Measurements from ENCODE around the gene KIRREL3.

Gene KIRREL3

DNA sequence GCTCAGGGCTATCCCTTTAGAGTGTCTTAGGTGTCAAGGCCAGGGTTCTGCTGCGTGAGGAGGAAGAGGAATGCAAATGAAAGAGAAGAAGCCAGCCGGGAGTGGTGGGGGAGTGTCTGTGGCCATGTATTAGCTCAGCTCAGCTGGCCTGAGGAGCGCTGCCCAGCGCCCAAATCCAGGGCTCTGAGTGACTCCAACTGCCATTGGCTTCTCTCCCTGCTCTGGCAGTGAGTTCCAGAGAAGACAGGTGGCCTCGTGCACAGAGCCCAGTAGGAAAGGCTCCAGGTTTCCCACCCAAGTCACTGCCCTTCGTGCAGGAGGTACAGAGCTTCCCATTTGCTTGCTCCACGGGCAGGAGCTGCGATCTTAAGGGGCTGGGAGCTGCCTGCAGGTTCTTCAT, 302.0 kb downstream of the KIRREL3 start:
- H3K27ac ChIP-seq (ENCODE audit: low read depth, low read length) = no peak overlapping the region
- H3K9me3 ChIP-seq (ENCODE audit: control insufficient read depth in 1 of 2, low read length in 2 of 2) = no peaks in the 10 kb centered on the region
- no peaks in the 10 kb centered on the region for H3K36me3 ChIP-seq (ENCODE audit: control insufficient read depth in 1 of 2, insufficient read depth in 2 of 2, low read length in 2 of 2)
- H3K4me3 ChIP-seq (ENCODE audit: low read depth in 1 of 2, low read length in 2 of 2) = no peak overlapping the region
- H3K27me3 ChIP-seq (ENCODE audit: control insufficient read depth in 1 of 2, insufficient read depth in 2 of 2, low read length in 2 of 2) = no peaks in the 10 kb centered on the region
- no peaks in the 10 kb centered on the region for H3K4me1 ChIP-seq (ENCODE audit: control insufficient read depth in 1 of 2, insufficient read depth in 2 of 2, low read length in 2 of 2)
- H3K9ac ChIP-seq (ENCODE audit: low read depth in 1 of 2, low read length in 2 of 2) = no peak overlapping the region

DNA sequence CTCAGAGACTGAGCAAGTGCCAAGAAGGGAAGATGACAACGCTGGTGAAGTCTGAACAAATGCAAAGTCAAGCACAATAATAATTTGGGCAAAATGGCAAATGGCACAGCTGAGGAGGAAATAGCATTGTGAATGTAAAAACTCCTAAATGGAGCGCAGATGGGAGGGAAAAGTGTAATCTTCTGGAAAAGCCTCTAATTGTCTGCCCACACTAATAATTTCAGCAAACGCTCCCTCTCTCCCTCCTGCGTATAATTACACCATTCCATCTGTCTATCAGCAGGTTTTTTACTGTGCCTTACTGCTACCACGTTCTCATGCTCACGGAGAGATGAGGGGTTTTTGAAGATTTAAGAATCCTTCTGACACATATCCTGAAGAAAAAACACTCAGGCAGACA, 302.6 kb downstream of the KIRREL3 start:
- no peaks in the 10 kb centered on the region for H3K4me1 ChIP-seq (ENCODE audit: control insufficient read depth in 1 of 2, insufficient read depth in 2 of 2, low read length in 2 of 2)
- H3K4me3 ChIP-seq (ENCODE audit: low read depth in 1 of 2, low read length in 2 of 2) = no peak overlapping the region
- H3K27ac ChIP-seq (ENCODE audit: low read depth, low read length) = no peak overlapping the region

DNA sequence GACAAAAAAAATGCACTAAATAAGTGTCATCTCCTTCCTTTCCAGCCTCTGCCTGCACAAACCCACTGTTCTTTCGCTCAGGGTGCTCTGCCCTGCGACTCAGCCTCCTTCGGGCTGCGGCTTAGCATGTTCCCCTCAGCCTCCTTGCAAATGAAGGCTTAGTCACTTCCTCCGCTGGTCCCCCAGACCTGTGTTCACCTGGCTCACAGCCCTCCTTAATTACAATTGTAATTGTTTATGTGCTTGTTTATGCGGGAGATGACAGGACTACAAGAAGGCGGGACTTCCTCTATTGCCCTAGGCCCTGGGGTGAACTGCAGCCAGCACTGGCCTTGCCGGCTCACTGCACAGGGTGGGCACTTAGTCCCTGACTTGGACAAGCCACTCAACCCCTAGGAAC, 303.6 kb downstream of the KIRREL3 start:
- no peaks in the 10 kb centered on the region for H3K9me3 ChIP-seq (ENCODE audit: control insufficient read depth in 1 of 2, low read length in 2 of 2)
- no peak overlapping the region for H3K4me3 ChIP-seq (ENCODE audit: low read depth in 1 of 2, low read length in 2 of 2)
- no peaks in the 10 kb centered on the region for H3K27me3 ChIP-seq (ENCODE audit: control insufficient read depth in 1 of 2, insufficient read depth in 2 of 2, low read length in 2 of 2)
- no peak overlapping the region for H3K9ac ChIP-seq (ENCODE audit: low read depth in 1 of 2, low read length in 2 of 2)
- H3K36me3 ChIP-seq (ENCODE audit: control insufficient read depth in 1 of 2, insufficient read depth in 2 of 2, low read length in 2 of 2) = no peaks in the 10 kb centered on the region
- no peaks in the 10 kb centered on the region for H3K4me1 ChIP-seq (ENCODE audit: control insufficient read depth in 1 of 2, insufficient read depth in 2 of 2, low read length in 2 of 2)
- no peak overlapping the region for H3K27ac ChIP-seq (ENCODE audit: low read depth, low read length)

More for the DNA sequence above, 302.6 kb downstream of the KIRREL3 start:
- no peaks in the 10 kb centered on the region for H3K27me3 ChIP-seq (ENCODE audit: control insufficient read depth in 1 of 2, insufficient read depth in 2 of 2, low read length in 2 of 2)
- H3K9me3 ChIP-seq (ENCODE audit: control insufficient read depth in 1 of 2, low read length in 2 of 2) = no peaks in the 10 kb centered on the region
- no peaks in the 10 kb centered on the region for H3K36me3 ChIP-seq (ENCODE audit: control insufficient read depth in 1 of 2, insufficient read depth in 2 of 2, low read length in 2 of 2)
- H3K9ac ChIP-seq (ENCODE audit: low read depth in 1 of 2, low read length in 2 of 2) = no peak overlapping the region

DNA sequence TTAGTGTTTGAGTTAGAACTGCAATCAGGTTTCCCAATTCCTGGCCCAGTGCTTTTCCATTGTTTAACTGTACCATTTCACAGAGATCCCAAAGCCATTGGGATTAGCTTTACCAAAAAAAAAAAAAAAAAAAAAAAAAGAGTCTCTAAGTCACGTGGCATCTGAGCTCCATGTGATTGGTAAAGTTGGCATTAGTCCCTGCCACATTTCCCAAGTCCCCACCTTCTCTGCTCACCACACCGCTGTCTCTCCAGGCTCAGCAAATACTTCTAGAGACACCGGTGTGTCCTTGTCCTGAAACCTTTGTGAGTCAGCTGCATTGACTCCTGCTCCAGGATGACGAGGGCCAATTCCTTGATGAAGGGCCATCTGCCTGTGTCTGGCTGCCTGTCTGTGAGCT, 305.3 kb downstream of the KIRREL3 start:
- Histone ChIP-seq H3K27me3 (ENCODE audit: control insufficient read depth in 1 of 2, insufficient read depth in 2 of 2, low read length in 2 of 2) (no peaks in the 10 kb centered on the region), H3K4me3 (ENCODE audit: low read depth in 1 of 2, low read length in 2 of 2) (no peak overlapping the region), H3K36me3 (ENCODE audit: control insufficient read depth in 1 of 2, insufficient read depth in 2 of 2, low read length in 2 of 2) (no peaks in the 10 kb centered on the region), H3K27ac (ENCODE audit: low read depth, low read length) (no peak overlapping the region), H3K4me1 (ENCODE audit: control insufficient read depth in 1 of 2, insufficient read depth in 2 of 2, low read length in 2 of 2) (no peaks in the 10 kb centered on the region), H3K9ac (ENCODE audit: low read depth in 1 of 2, low read length in 2 of 2) (no peak overlapping the region), H3K9me3 (ENCODE audit: control insufficient read depth in 1 of 2, low read length in 2 of 2) (no peaks in the 10 kb centered on the region)

DNA sequence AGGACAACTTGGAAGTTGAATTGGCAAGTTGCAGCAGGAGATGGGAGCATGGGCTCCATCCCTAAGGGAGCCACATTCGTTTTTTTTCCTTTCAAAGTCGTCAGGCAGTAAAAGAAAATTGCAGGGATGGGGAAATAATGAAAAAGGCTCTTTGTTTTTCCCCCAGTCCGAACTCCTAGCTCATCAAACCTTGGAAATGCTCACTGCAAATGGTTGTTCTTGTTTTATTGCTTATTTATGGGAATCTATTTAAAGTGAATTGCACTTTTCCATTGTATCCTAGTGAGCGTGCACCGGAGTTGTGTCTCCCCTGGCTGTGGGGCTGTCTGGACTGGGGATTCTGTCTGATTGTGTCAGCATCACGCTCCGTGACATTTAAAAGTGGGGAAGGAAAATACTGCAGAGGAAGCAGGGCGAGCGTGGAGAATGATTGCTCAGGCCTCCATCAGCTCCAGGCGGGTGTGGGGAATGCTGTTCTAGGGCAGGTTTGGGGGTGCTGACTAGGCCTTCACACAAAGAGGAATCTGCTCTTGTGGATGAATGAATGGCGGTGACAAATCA, 306.4 kb downstream of the KIRREL3 start:
- H3K4me3 ChIP-seq (ENCODE audit: low read depth in 1 of 2, low read length in 2 of 2) = no peak overlapping the region
- no peak overlapping the region for H3K9ac ChIP-seq (ENCODE audit: low read depth in 1 of 2, low read length in 2 of 2)
- H3K27me3 ChIP-seq (ENCODE audit: control insufficient read depth in 1 of 2, insufficient read depth in 2 of 2, low read length in 2 of 2) = no peaks in the 10 kb centered on the region
- H3K27ac ChIP-seq (ENCODE audit: low read depth, low read length) = no peak overlapping the region
- no peaks in the 10 kb centered on the region for H3K36me3 ChIP-seq (ENCODE audit: control insufficient read depth in 1 of 2, insufficient read depth in 2 of 2, low read length in 2 of 2)
- H3K9me3 ChIP-seq (ENCODE audit: control insufficient read depth in 1 of 2, low read length in 2 of 2) = no peaks in the 10 kb centered on the region
- no peaks in the 10 kb centered on the region for H3K4me1 ChIP-seq (ENCODE audit: control insufficient read depth in 1 of 2, insufficient read depth in 2 of 2, low read length in 2 of 2)

DNA sequence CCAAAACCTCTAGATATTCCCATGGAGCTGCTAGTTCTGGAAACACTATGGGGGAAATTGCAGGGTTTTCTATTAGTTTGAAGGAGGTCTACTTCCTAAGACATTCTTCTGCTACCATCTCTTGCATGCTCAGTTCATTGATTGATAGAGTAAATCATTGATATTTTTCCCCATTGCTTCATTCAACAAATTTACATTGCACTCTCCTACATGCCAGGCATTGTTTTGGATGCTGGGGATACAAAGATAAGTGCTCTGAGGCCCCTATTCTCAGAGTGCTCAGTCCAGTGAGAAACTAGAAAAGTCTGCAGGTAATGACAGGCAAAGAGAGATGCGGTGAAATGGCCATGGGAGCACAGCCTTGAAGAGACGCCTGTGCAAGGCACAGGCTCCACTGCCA, 313.1 kb downstream of the KIRREL3 start:
- Histone ChIP-seq H3K4me3 (ENCODE audit: low read depth in 1 of 2, low read length in 2 of 2) (no peak overlapping the region), H3K27ac (ENCODE audit: low read depth, low read length) (no peak overlapping the region), H3K4me1 (ENCODE audit: control insufficient read depth in 1 of 2, insufficient read depth in 2 of 2, low read length in 2 of 2) (no peaks in the 10 kb centered on the region), H3K9ac (ENCODE audit: low read depth in 1 of 2, low read length in 2 of 2) (no peak overlapping the region), H3K36me3 (ENCODE audit: control insufficient read depth in 1 of 2, insufficient read depth in 2 of 2, low read length in 2 of 2) (no peaks in the 10 kb centered on the region), H3K27me3 (ENCODE audit: control insufficient read depth in 1 of 2, insufficient read depth in 2 of 2, low read length in 2 of 2) (no peaks in the 10 kb centered on the region), H3K9me3 (ENCODE audit: control insufficient read depth in 1 of 2, low read length in 2 of 2) (no peaks in the 10 kb centered on the region)

DNA sequence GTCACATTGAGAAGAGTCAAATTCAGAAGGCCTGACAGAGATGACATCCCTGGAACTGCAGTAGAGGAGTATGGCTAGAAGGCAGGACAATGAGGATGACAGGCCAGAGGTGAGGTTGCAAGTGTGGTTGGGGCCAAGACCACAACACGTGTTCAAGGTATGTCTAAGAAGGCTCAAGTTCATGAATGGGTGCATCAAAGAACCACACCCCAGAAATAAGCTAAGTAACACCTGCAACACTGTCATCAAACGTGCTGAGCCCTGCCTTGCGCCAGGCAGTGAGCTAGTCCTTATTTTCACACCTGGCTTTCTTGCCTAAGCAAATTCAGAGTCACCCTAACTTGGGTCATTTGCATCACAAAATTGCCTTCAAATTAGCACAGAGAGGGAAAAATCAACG, 313.6 kb downstream of the KIRREL3 start:
- Histone ChIP-seq H3K27me3 (ENCODE audit: control insufficient read depth in 1 of 2, insufficient read depth in 2 of 2, low read length in 2 of 2) (no peaks in the 10 kb centered on the region), H3K4me3 (ENCODE audit: low read depth in 1 of 2, low read length in 2 of 2) (no peak overlapping the region), H3K27ac (ENCODE audit: low read depth, low read length) (no peak overlapping the region), H3K9ac (ENCODE audit: low read depth in 1 of 2, low read length in 2 of 2) (no peak overlapping the region), H3K9me3 (ENCODE audit: control insufficient read depth in 1 of 2, low read length in 2 of 2) (no peaks in the 10 kb centered on the region), H3K36me3 (ENCODE audit: control insufficient read depth in 1 of 2, insufficient read depth in 2 of 2, low read length in 2 of 2) (no peaks in the 10 kb centered on the region), H3K4me1 (ENCODE audit: control insufficient read depth in 1 of 2, insufficient read depth in 2 of 2, low read length in 2 of 2) (no peaks in the 10 kb centered on the region)

DNA sequence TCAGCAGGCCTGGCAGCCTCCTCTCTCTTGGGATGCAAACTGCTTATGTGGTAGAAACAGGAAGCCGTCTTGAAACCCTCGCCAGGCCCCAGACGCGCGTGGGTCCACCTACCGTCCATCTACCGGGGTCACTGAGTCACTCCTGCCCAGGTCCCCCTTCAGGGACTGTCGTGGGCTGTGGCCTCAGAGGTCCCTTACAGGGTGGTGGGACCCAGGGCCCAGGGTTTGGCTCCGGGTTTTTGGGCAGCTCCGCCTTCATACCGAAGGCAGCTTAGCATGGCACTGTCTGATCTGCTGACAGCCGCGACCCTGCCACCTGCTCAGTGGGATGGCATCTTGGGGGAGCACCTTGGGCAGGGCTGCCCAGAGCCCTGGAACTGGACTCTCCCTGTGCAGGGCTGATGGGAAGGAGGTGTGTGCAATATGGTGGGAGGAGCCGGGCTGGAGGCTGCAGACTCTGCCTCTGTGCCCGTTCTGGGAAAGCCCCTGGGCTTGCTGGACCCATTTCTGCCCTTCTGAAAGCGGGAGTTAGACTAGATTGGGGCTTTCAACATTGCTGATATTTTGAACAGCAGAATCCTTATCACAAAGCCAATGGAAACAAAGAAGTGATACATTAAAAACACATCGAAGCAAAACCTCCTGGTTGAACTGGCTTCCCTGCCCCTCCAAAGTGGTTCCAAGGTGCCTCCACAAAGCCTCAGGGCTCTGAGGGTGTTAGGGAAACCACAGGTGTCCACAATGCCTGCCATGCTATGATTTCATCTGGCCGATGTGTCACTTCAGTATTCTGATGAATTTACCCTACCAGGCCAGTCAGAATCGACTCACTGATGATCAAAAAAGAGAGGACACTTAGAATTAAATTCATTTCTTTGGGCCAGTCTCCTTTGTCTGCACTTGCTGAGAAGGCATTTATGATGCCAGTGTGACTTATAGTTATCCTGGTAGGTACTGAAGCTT, 316.5 kb downstream of the KIRREL3 start:
- Histone ChIP-seq H3K9ac (ENCODE audit: low read depth in 1 of 2, low read length in 2 of 2) (no peak overlapping the region), H3K27ac (ENCODE audit: low read depth, low read length) (no peak overlapping the region), H3K36me3 (ENCODE audit: control insufficient read depth in 1 of 2, insufficient read depth in 2 of 2, low read length in 2 of 2) (no peaks in the 10 kb centered on the region), H3K4me1 (ENCODE audit: control insufficient read depth in 1 of 2, insufficient read depth in 2 of 2, low read length in 2 of 2) (no peaks in the 10 kb centered on the region), H3K4me3 (ENCODE audit: low read depth in 1 of 2, low read length in 2 of 2) (no peak overlapping the region), H3K9me3 (ENCODE audit: control insufficient read depth in 1 of 2, low read length in 2 of 2) (no peaks in the 10 kb centered on the region), H3K27me3 (ENCODE audit: control insufficient read depth in 1 of 2, insufficient read depth in 2 of 2, low read length in 2 of 2) (no peaks in the 10 kb centered on the region)

DNA sequence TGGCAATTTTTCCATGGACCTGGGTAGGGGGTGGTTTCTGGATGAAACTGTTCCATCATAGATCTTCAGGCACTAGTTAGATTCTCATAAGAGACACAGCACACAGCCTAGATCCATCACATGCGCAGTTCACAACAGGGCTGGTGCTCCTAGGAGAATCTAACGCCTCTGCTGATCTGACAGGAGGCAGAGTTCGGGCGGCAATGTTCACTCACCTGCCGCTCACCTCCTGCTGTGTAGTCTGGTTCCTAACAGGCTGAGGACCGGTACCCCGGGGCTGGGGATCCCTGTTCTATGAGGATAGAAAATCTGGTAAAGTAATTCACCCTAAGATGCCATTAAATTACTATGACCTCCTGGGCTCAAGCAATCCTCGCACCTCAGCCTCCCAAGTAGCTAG, 318.0 kb downstream of the KIRREL3 start:
- H3K27me3 ChIP-seq (ENCODE audit: control insufficient read depth in 1 of 2, insufficient read depth in 2 of 2, low read length in 2 of 2) = no peaks in the 10 kb centered on the region
- H3K27ac ChIP-seq (ENCODE audit: low read depth, low read length) = no peak overlapping the region
- H3K4me3 ChIP-seq (ENCODE audit: low read depth in 1 of 2, low read length in 2 of 2) = no peak overlapping the region
- no peak overlapping the region for H3K9ac ChIP-seq (ENCODE audit: low read depth in 1 of 2, low read length in 2 of 2)
- H3K9me3 ChIP-seq (ENCODE audit: control insufficient read depth in 1 of 2, low read length in 2 of 2) = no peaks in the 10 kb centered on the region
- no peaks in the 10 kb centered on the region for H3K4me1 ChIP-seq (ENCODE audit: control insufficient read depth in 1 of 2, insufficient read depth in 2 of 2, low read length in 2 of 2)
- no peaks in the 10 kb centered on the region for H3K36me3 ChIP-seq (ENCODE audit: control insufficient read depth in 1 of 2, insufficient read depth in 2 of 2, low read length in 2 of 2)

DNA sequence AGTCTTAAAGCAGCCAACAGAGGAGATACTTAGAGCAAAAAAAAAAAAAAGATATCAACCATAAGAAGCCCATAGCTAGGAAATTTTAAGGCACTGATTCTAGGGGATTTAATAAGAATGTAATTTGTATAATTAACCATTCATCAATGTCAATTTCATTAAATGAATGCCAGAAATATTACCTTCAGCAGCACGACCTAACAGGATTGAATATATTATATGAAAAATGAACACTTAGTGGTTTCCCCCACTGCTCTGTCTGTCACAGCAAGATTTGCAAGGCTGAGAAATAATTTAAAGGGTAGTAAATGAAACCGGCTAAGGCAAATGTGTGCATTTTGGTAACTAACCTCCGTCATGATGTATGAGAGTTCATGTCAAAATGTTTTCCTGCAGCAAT, 319.9 kb downstream of the KIRREL3 start:
- Histone ChIP-seq H3K4me1 (ENCODE audit: control insufficient read depth in 1 of 2, insufficient read depth in 2 of 2, low read length in 2 of 2) (no peaks in the 10 kb centered on the region), H3K9ac (ENCODE audit: low read depth in 1 of 2, low read length in 2 of 2) (no peak overlapping the region), H3K4me3 (ENCODE audit: low read depth in 1 of 2, low read length in 2 of 2) (no peak overlapping the region), H3K9me3 (ENCODE audit: control insufficient read depth in 1 of 2, low read length in 2 of 2) (no peaks in the 10 kb centered on the region), H3K36me3 (ENCODE audit: control insufficient read depth in 1 of 2, insufficient read depth in 2 of 2, low read length in 2 of 2) (no peaks in the 10 kb centered on the region), H3K27ac (ENCODE audit: low read depth, low read length) (no peak overlapping the region), H3K27me3 (ENCODE audit: control insufficient read depth in 1 of 2, insufficient read depth in 2 of 2, low read length in 2 of 2) (no peaks in the 10 kb centered on the region)
